Retinal pigment epithelial cell (primary cell): ENCODE data around the gene CLCN6.

Experiments used
- DNase-seq: peaks from one replicate; pipeline ENCODE4 v3.0.0-alpha.2; 2010; ENCODE audit warnings: low read depth
- H3K4me3 ChIP-seq: 2 replicates; pipeline ENCODE4 v1.5.1; 2011; ENCODE audit warnings: mild to moderate bottlenecking, low read length, control low read depth, moderate library complexity
- TF ChIP-seq, protein P1 (sequence below): conservative IDR thresholded peaks from 2 replicates; pipeline ENCODE4 v1.5.1; 2011; ENCODE audit warnings: low read depth, low read length, control low read depth, inconsistent platforms

The CLCN6 gene

DNA sequence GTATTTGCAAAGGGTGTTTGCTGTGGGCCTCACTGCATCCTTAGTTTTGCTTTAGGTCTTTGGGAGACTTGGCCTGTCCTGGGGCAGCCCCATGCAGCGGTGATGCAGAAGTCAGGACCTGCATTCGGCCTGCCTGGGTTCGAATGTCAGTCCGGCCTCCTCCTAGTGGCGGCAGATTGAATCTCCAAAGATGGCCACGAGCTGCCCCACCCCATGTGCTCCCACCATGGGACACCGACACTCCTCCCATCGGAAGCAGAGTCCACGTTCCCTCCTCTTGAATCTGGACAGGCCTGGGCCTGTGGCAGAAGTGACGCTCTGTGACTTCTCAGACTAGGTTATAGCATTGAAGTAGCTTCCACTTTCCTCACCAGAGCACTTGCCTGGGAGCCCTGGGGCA lies 69.1 kb downstream of the CLCN6 start:
- TF ChIP-seq, protein P1, sequence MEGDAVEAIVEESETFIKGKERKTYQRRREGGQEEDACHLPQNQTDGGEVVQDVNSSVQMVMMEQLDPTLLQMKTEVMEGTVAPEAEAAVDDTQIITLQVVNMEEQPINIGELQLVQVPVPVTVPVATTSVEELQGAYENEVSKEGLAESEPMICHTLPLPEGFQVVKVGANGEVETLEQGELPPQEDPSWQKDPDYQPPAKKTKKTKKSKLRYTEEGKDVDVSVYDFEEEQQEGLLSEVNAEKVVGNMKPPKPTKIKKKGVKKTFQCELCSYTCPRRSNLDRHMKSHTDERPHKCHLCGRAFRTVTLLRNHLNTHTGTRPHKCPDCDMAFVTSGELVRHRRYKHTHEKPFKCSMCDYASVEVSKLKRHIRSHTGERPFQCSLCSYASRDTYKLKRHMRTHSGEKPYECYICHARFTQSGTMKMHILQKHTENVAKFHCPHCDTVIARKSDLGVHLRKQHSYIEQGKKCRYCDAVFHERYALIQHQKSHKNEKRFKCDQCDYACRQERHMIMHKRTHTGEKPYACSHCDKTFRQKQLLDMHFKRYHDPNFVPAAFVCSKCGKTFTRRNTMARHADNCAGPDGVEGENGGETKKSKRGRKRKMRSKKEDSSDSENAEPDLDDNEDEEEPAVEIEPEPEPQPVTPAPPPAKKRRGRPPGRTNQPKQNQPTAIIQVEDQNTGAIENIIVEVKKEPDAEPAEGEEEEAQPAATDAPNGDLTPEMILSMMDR, result no peak
- DNase-seq, result no peak
- H3K4me3 ChIP-seq, result no peak overlapping the region

DNA sequence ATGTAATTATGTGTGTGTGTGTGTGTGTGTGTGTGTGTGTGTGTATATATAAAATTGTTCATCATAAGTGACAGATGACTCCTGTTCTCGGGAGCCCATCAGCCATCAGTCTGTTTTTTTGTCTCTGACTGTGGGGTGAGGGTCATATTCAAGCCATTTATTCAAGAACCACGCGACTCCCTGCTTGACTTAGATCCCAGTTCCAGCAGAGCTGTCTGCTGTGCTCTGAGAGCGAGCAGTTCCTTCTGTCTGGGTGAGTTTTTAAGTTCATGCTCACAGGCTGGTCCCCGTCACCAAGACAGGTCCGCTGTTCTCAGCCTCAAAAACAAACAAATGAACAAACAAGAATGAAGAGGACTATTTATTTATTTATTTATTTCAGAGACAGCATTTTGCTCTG lies 71.1 kb downstream of the CLCN6 start:
- DNase-seq, result no peak
- TF ChIP-seq, protein P1, result no peak

DNA sequence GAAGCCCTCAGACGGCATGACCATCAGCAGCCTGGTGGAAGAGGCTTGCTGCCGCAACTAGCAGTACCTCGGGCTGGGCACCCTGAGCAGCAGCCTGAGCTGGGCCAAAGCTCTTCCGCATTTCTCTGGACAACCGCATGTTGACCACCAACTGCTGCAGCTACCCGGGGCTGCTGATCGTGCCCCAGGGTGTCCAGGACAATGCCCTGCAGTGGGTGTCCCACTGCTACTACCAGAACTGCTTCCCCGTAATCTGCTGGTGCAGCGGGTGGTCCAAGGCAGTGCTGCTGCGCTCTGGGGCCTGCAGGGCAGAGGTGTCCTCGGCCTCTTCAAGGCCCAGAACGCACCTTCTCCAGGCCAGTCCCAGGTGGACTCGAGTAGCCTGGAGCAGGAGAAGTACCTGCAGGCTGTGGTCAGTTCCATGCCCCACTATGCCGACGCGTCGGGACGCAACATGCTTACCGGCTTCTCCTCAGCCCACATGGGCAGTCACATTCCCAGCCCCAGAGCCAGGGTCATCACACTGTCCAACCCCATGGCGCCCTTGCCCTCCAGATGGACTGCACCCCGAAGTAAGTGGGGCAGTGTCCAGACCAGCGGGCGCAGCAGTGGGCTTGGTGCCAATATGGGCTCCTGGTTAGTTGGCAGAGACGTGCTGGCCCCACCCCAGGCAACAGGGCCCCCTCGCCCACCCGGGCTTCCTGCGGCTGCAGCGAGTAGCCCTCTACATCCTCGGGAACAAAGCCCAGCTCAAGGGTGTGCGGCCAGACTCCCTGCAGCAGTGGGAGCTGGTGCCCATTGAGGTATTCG lies 72.3 kb downstream of the CLCN6 start:
- TF ChIP-seq, protein P1, result no peak
- DNase-seq, result no peak
- no peak overlapping the region for H3K4me3 ChIP-seq

More for the DNA sequence above, 71.1 kb downstream of the CLCN6 start:
- H3K4me3 ChIP-seq, result no peak overlapping the region

DNA sequence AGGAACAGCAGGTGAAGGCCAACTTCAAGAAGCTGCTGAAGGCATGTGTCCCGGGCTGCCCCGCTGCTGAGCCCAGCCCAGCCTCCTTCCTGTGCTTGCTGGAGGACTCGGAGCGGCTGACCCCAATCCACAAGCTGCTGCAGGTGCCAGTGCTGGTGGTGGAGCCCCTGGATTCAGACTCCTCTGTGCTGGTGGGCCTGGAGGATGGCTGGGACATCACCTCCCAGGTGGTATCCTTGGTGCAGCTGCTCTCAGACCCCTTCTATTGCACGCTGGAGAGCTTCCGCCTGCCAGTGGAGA lies 72.8 kb downstream of the CLCN6 start:
- DNase-seq, result no peak
- no peak overlapping the region for H3K4me3 ChIP-seq
- TF ChIP-seq, protein P1, result no peak

DNA sequence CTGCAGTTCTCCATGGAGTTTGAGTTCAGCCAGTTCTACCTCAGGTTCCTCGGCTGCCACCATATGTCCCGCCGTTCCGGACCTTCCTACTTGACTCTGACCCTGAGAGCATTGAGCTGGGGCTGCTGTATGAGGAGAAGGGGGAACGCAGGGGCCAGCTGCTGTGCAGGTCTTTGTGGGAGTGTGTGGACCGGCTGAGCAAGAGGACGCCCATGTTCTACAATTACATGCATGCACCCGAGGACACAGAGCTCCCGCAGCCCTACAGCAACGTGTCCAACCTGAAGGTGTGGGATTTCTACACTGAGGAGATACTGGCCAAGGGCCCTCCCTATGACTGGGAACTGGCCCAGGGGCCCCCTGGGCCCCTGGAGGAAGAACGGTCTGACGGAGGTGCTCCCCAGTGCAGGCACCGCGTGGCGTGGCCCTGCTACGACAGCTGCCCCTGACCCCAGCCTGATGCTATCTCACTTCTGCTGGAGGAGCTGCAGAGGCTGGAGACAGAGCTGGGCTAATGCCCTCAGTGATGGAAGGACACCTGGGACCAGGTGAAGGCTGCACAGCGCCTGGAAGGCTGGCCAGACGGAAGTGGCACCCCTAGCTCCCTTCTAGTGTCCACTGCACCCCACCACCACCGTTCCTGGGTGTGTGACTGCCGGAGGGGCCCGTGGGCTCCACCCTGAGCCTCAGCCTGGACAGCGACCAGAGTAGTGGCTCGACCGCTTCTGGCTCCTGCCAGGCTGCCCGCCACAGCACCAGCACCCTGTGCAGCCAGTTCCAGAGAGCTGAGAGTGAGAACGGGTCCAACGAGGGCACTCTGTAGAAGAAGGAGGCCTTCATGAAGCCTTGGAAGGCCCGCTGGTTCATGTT lies 73.6 kb downstream of the CLCN6 start:
- H3K4me3 ChIP-seq, result no peak overlapping the region
- TF ChIP-seq, protein P1, result no peak
- DNase-seq, result no peak

DNA sequence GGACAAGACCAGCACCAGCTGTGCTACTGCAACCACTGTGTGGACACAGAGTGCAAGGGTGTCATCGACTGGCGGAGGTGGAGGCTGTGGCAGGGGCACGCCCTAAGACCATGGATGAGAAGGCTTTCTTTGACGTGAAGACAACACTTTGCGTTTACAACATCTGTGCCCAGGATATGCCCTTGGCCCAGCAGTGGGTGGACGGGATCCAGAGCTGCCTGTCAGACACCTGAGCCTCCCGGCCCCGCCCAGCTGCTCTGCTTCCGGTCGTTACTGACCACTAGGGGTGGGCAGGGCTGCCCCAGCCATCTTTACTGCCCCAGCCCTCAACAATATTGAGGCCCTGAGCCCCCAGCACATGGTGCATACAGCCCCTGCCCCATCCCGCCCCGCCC lies 74.2 kb downstream of the CLCN6 start:
- no peak overlapping the region for H3K4me3 ChIP-seq
- TF ChIP-seq, protein P1, result no peak
- DNase-seq, result no peak
